OCI-LY7 (cell line): ENCODE data around the gene UBE2G1. TPM values are rescaled to one million over a fixed set of nuclear protein-coding genes. Genes with fewer than 3 reads are reported as not detected.

Experiments used
- BruUV-seq: library from RNA; stranded (reverse); fragments of 400-500 nt; replicated peaks from 2 replicates; lab custom pipeline; 2021; lab: Mats Ljungman, UMichigan
- CTCF ChIA-PET: fragments of 300-600 bp; sonication (Branson Sonifier 250); formaldehyde crosslinking; loops from one replicate; lab custom pipeline; 2022; ENCODE audit warnings: antibody characterized with exemption; ENCODE audit not compliant: unreplicated experiment; lab: Charles Lee
- POLR2A ChIA-PET: fragments of 300-600 bp; sonication (Branson Sonifier 250); formaldehyde crosslinking; loops from one replicate; lab custom pipeline; 2022; ENCODE audit warnings: antibody characterized with exemption; lab: Charles Lee
- DNase-seq: peaks from one replicate; pipeline ENCODE4 v3.0.0-alpha.2; 2015; ENCODE audit warnings: low spot score
- H2AFZ ChIP-seq: fragments of 200-600 bp; sonication (generic), shearing (Covaris generic); 2 replicates; pipeline ENCODE4 v1.6.1; 2014; ENCODE audit warnings: mild to moderate bottlenecking, antibody characterized with exemption, low read length, moderate library complexity
- H3K27ac ChIP-seq: fragments of 200-600 bp; sonication (generic); 2 replicates; pipeline ENCODE4 v1.5.1; 2014; ENCODE audit warnings: mixed run types, low read depth, mild to moderate bottlenecking, moderate library complexity, low read length, inconsistent platforms; ENCODE audit not compliant: poor library complexity, severe bottlenecking
- H3K36me3 ChIP-seq: fragments of 200-600 bp; sonication (generic); 2 replicates; pipeline ENCODE4 v1.6.1; 2014; ENCODE audit warnings: mild to moderate bottlenecking, antibody characterized with exemption, low read length, moderate library complexity, mixed read lengths; ENCODE audit not compliant: insufficient read depth
- H3K4me1 ChIP-seq: fragments of 200-600 bp; sonication (generic); 2 replicates; pipeline ENCODE4 v1.5.1; 2014; ENCODE audit warnings: mild to moderate bottlenecking, low read length; ENCODE audit not compliant: insufficient read depth, poor library complexity, severe bottlenecking
- H3K4me2 ChIP-seq: fragments of 200-600 bp; sonication (generic); 2 replicates; pipeline ENCODE4 v1.6.1; 2014; ENCODE audit warnings: mild to moderate bottlenecking, low read length
- H3K4me3 ChIP-seq: fragments of 200-600 bp; sonication (generic); 2 replicates; pipeline ENCODE4 v1.5.1; 2014; ENCODE audit warnings: mild to moderate bottlenecking, low read depth, low read length; ENCODE audit not compliant: poor library complexity, severe bottlenecking
- H3K79me2 ChIP-seq: fragments of 200-600 bp; sonication (generic); 2 replicates; pipeline ENCODE4 v1.6.1; 2016; ENCODE audit warnings: low read depth, mild to moderate bottlenecking, low read length, moderate library complexity, mixed read lengths; ENCODE audit not compliant: insufficient read depth
- H3K9me2 ChIP-seq: fragments of 200-600 bp; sonication (generic); 2 replicates; pipeline ENCODE4 v1.6.1; 2016; ENCODE audit warnings: mild to moderate bottlenecking, low read length, mixed read lengths; ENCODE audit not compliant: insufficient read depth
- H3K9me3 ChIP-seq: fragments of 200-600 bp; sonication (generic); 2 replicates; pipeline ENCODE4 v1.6.1; 2014; ENCODE audit warnings: mild to moderate bottlenecking, mixed run types, low read length, mixed read lengths
- H4K20me1 ChIP-seq: fragments of 200-600 bp; sonication (generic); 2 replicates; pipeline ENCODE4 v1.6.1; 2014; ENCODE audit warnings: mild to moderate bottlenecking, antibody characterized with exemption, low read length, moderate library complexity, mixed read lengths; ENCODE audit not compliant: insufficient read depth
- EZH2phosphoT487 ChIP-seq: fragments of 200-600 bp; sonication (generic); IDR thresholded peaks from 2 replicates; pipeline ENCODE4 v1.6.1; 2018; ENCODE audit warnings: low read depth, borderline replicate concordance, mild to moderate bottlenecking, mixed run types, antibody characterized with exemption, low read length, moderate library complexity, mixed read lengths
- intact Hi-C: fragments of 100-400 bp; cut with micrococcal nuclease; formaldehyde crosslinking; loops from one replicate; pipeline ENCODE4 v1.10.0; 2022; ENCODE audit not compliant: unreplicated experiment
- total RNA-seq, 2 experiments: library from RNA; depleted of rRNA in 1 of 2; stranded (reverse); fragments of >200 nt in 1 of 2; shearing (Covaris generic) in 1 of 2; gene quantifications; 2 replicates each; pipeline ENCODE4 v1.2.3, GENCODE V29; 2014 to 2022
- TF ChIP-seq, protein P1 (sequence below): fragments of 200-600 bp; sonication (generic); conservative IDR thresholded peaks from 2 replicates; pipeline ENCODE4 v1.5.1; 2014; ENCODE audit warnings: mild to moderate bottlenecking, antibody characterized with exemption, low read length, moderate library complexity, mixed read lengths

The UBE2G1 gene
- total RNA-seq, 2 experiments from 2014 or later = 115 to 216 TPM

GRCh38 chr17:4236456-4236855 lies 130.0 kb downstream of the UBE2G1 start:
- BruUV-seq = no TSS peak
- Histone ChIP-seq H3K27ac (no peak overlapping the region), H3K4me3 (no peak overlapping the region), H3K4me2 (no peak overlapping the region), H3K36me3 (peaks cover 93% of the 10 kb centered on the region), H3K9me3 (no peaks in the 10 kb centered on the region), H3K9me2 (no peaks in the 10 kb centered on the region), H2AFZ (no peak overlapping the region), H3K4me1 (no peaks in the 10 kb centered on the region), H3K79me2 (peaks cover 8% of the 10 kb centered on the region; the same call in 1 of the 2 replicates), H4K20me1 (no peaks in the 10 kb centered on the region)
- ChIA-PET CTCF (no interaction called here), POLR2A (no interaction called here)
- intact Hi-C loops = no loop called here
- no peak for DNase-seq
- TF ChIP-seq EZH2phosphoT487 = no peak
- TF ChIP-seq, protein P1, sequence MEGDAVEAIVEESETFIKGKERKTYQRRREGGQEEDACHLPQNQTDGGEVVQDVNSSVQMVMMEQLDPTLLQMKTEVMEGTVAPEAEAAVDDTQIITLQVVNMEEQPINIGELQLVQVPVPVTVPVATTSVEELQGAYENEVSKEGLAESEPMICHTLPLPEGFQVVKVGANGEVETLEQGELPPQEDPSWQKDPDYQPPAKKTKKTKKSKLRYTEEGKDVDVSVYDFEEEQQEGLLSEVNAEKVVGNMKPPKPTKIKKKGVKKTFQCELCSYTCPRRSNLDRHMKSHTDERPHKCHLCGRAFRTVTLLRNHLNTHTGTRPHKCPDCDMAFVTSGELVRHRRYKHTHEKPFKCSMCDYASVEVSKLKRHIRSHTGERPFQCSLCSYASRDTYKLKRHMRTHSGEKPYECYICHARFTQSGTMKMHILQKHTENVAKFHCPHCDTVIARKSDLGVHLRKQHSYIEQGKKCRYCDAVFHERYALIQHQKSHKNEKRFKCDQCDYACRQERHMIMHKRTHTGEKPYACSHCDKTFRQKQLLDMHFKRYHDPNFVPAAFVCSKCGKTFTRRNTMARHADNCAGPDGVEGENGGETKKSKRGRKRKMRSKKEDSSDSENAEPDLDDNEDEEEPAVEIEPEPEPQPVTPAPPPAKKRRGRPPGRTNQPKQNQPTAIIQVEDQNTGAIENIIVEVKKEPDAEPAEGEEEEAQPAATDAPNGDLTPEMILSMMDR = no peak

GRCh38 chr17:4235372-4236279 lies 130.8 kb downstream of the UBE2G1 start:
- ChIA-PET CTCF (no interaction called here), POLR2A (no interaction called here)
- Histone ChIP-seq H3K4me2 (no peak overlapping the region), H3K4me1 (no peaks in the 10 kb centered on the region), H3K4me3 (no peak overlapping the region), H3K79me2 (peaks cover 8% of the 10 kb centered on the region; the same call in 1 of the 2 replicates), H3K9me2 (no peaks in the 10 kb centered on the region), H2AFZ (no peak overlapping the region), H3K9me3 (no peaks in the 10 kb centered on the region), H3K36me3 (peaks cover 95% of the 10 kb centered on the region), H4K20me1 (no peaks in the 10 kb centered on the region), H3K27ac (no peak overlapping the region)
- no TSS peak for BruUV-seq
- TF ChIP-seq, protein P1 = no peak
- no peak for TF ChIP-seq EZH2phosphoT487
- no peak for DNase-seq
- intact Hi-C loops = no loop called here

GRCh38 chr17:4234401-4234800 lies 132.1 kb downstream of the UBE2G1 start:
- Histone ChIP-seq H3K79me2 (peaks cover 8% of the 10 kb centered on the region; the same call in 1 of the 2 replicates), H3K4me2 (no peak overlapping the region), H3K9me3 (no peaks in the 10 kb centered on the region), H4K20me1 (no peaks in the 10 kb centered on the region), H3K4me1 (no peaks in the 10 kb centered on the region), H3K36me3 (peaks cover 98% of the 10 kb centered on the region), H3K9me2 (no peaks in the 10 kb centered on the region), H2AFZ (no peak overlapping the region), H3K4me3 (no peak overlapping the region), H3K27ac (no peak overlapping the region)
- intact Hi-C loops = no loop called here
- CTCF ChIA-PET = no interaction called here
- BruUV-seq = no TSS peak
- no peak for TF ChIP-seq EZH2phosphoT487
- TF ChIP-seq, protein P1 = no peak
- POLR2A ChIA-PET = interaction anchor here (0.6 to 0.8 kb wide), 2 partner anchors 37 to 61 kb away, joined by 3 read pairs; no protein-coding TSS in a partner anchor
- DNase-seq = no peak
